PC-3 (cell line): ENCODE data around the gene PODN. TPM values are rescaled to one million over a fixed set of nuclear protein-coding genes. Genes with fewer than 3 reads are reported as not detected.

Source experiments
- ATAC-seq: fragments of 200-7000 bp; cut with Tn5 transposase; 2 replicates; pipeline ENCODE4 v1.9.1; 2020; ENCODE audit warnings: mild to moderate bottlenecking, moderate library complexity
- BruUV-seq: library from RNA; stranded (reverse); fragments of 400-500 nt; replicated peaks from 2 replicates; lab custom pipeline; 2021; lab: Mats Ljungman, UMichigan
- CTCF ChIA-PET: fragments of 300-600 bp; sonication (Branson Sonifier 250); formaldehyde crosslinking; loops from one replicate; lab custom pipeline; 2022; ENCODE audit warnings: antibody characterized with exemption; lab: Charles Lee
- POLR2A ChIA-PET: fragments of 300-600 bp; sonication (Branson Sonifier 250); formaldehyde crosslinking; loops from one replicate; lab custom pipeline; 2022; ENCODE audit warnings: antibody characterized with exemption; ENCODE audit not compliant: unreplicated experiment; lab: Charles Lee
- DNase-seq: peaks from one replicate; pipeline ENCODE4 v3.0.0-alpha.2; 2015
- H2AFZ ChIP-seq: fragments of 300-600 bp; sonication (generic); 2 replicates; pipeline ENCODE4 v1.6.0; 2016; ENCODE audit warnings: antibody characterized with exemption, low read length
- H3F3A ChIP-seq: fragments of 300-600 bp; sonication (generic); one replicate; pipeline ENCODE4 v1.6.0; 2017; ENCODE audit warnings: antibody characterized with exemption, low read length, control low read depth, mild to moderate bottlenecking; ENCODE audit not compliant: unreplicated experiment
- H3K27ac ChIP-seq: fragments of 300-600 bp; sonication (generic); 2 replicates; pipeline ENCODE4 v1.5.1; 2016; ENCODE audit warnings: mild to moderate bottlenecking, low read length
- H3K27me3 ChIP-seq: fragments of 300-600 bp; sonication (generic); 2 replicates; pipeline ENCODE4 v1.6.1; 2016; ENCODE audit warnings: low read length, mixed read lengths
- H3K36me3 ChIP-seq: fragments of 300-600 bp; sonication (generic); 2 replicates; pipeline ENCODE4 v1.6.1; 2016; ENCODE audit warnings: low read depth, mixed run types, low read length, mixed read lengths
- H3K4me1 ChIP-seq: fragments of 300-600 bp; sonication (generic); 2 replicates; pipeline ENCODE4 v1.5.1; 2016; ENCODE audit warnings: low read length; ENCODE audit not compliant: insufficient read depth
- H3K4me2 ChIP-seq: fragments of 300-600 bp; sonication (generic); 2 replicates; pipeline ENCODE4 v1.6.0; 2016; ENCODE audit warnings: low read length
- H3K4me3 ChIP-seq: fragments of 300-600 bp; sonication (generic); 2 replicates; pipeline ENCODE4 v1.5.1; 2016; ENCODE audit warnings: mild to moderate bottlenecking, low read length, mixed read lengths
- H3K79me2 ChIP-seq: fragments of 300-600 bp; sonication (generic); 2 replicates; pipeline ENCODE4 v1.6.1; 2017; ENCODE audit warnings: low read length, mixed read lengths
- H3K9ac ChIP-seq: fragments of 300-600 bp; sonication (generic); 2 replicates; pipeline ENCODE4 v1.6.0; 2016; ENCODE audit warnings: mild to moderate bottlenecking, low read length
- H3K9me2 ChIP-seq: fragments of 300-600 bp; sonication (generic); replicated peaks from 2 replicates; pipeline ENCODE4 v1.6.1; 2016; ENCODE audit warnings: mixed run types, low read length, mixed read lengths
- H3K9me3 ChIP-seq: fragments of 300-600 bp; sonication (generic); 2 replicates; pipeline ENCODE4 v1.6.1; 2016; ENCODE audit warnings: low read length, mixed read lengths
- H4K20me1 ChIP-seq: fragments of 300-600 bp; sonication (generic); 2 replicates; pipeline ENCODE4 v1.6.1; 2016; ENCODE audit warnings: low read length, mixed read lengths
- CTCF ChIP-seq: fragments of 300-600 bp; sonication (generic); conservative IDR thresholded peaks from 2 replicates; pipeline ENCODE4 v1.5.1; 2017; ENCODE audit warnings: antibody characterized with exemption, low read depth, mild to moderate bottlenecking, low read length
- EZH2 ChIP-seq: fragments of 300-600 bp; sonication (generic); IDR thresholded peaks from one replicate; pipeline ENCODE4 v1.6.1; 2017; ENCODE audit warnings: antibody characterized with exemption, mild to moderate bottlenecking, low read length; ENCODE audit not compliant: unreplicated experiment
- EZH2phosphoT487 ChIP-seq: fragments of 300-600 bp; sonication (generic); IDR thresholded peaks from 2 replicates; pipeline ENCODE4 v1.6.1; 2018; ENCODE audit warnings: mild to moderate bottlenecking, antibody characterized with exemption, low read length, borderline replicate concordance
- intact Hi-C: fragments of 100-400 bp; cut with micrococcal nuclease; formaldehyde crosslinking; loops from 2 replicates; pipeline ENCODE4 v1.9.0; 2023
- total RNA-seq: library from RNA; depleted of rRNA; stranded (reverse); fragments of >200 nt; gene quantifications from 2 replicates; pipeline ENCODE4 v1.2.3, GENCODE V29; 2014

PODN gene
- total RNA-seq, 1 experiment from 2014 or later = not detected

GRCh38 chr1:53083636-53084588, 21.9 kb downstream of the PODN start:
- no peak overlapping the region for H2AFZ ChIP-seq
- no peaks in the 10 kb centered on the region for H3K36me3 ChIP-seq
- H3K9ac ChIP-seq = no peak overlapping the region; the same call in 1 of the 2 replicates
- ChIA-PET POLR2A (no interaction called here), CTCF (no interaction called here)
- no peak for TF ChIP-seq EZH2phosphoT487
- no peak for TF ChIP-seq EZH2
- TF ChIP-seq CTCF = no peak
- no peak overlapping the region for H3K4me3 ChIP-seq
- H3K27ac ChIP-seq = no peak overlapping the region
- no peaks in the 10 kb centered on the region for H3K9me2 ChIP-seq
- no peaks in the 10 kb centered on the region for H4K20me1 ChIP-seq
- intact Hi-C loops = no loop called here
- peak overlapping the region; percentile 33 for H3K4me2 ChIP-seq
- DNase-seq (no peak), ATAC-seq (no peak)
- peaks cover 17% of the 10 kb centered on the region for H3K4me1 ChIP-seq
- H3K27me3 ChIP-seq = no peaks in the 10 kb centered on the region
- no peaks in the 10 kb centered on the region for H3K79me2 ChIP-seq
- H3K9me3 ChIP-seq = no peaks in the 10 kb centered on the region
- no peaks in the 10 kb centered on the region for H3F3A ChIP-seq
- no TSS peak for BruUV-seq

GRCh38 chr1:53084589-53084971, 22.6 kb downstream of the PODN start:
- intact Hi-C loops = no loop called here
- no peaks in the 10 kb centered on the region for H3K36me3 ChIP-seq
- peak; percentile 44 for DNase-seq
- ChIA-PET POLR2A (no interaction called here), CTCF (no interaction called here)
- H3K9me3 ChIP-seq = no peaks in the 10 kb centered on the region
- H3K4me2 ChIP-seq = peak overlapping the region; percentile 33
- BruUV-seq = no TSS peak
- peak overlapping the region; percentile 50 for H3K27ac ChIP-seq
- no peak overlapping the region; the same call in 1 of the 2 replicates for H3K9ac ChIP-seq
- H2AFZ ChIP-seq = no peak overlapping the region
- ATAC-seq = peak; percentile 52
- no peaks in the 10 kb centered on the region for H3K27me3 ChIP-seq
- no peak overlapping the region for H3K4me3 ChIP-seq
- no peak for TF ChIP-seq CTCF
- no peak for TF ChIP-seq EZH2
- no peak for TF ChIP-seq EZH2phosphoT487
- H4K20me1 ChIP-seq = no peaks in the 10 kb centered on the region
- peaks cover 17% of the 10 kb centered on the region for H3K4me1 ChIP-seq
- H3F3A ChIP-seq = no peaks in the 10 kb centered on the region
- H3K9me2 ChIP-seq = no peaks in the 10 kb centered on the region
- H3K79me2 ChIP-seq = no peaks in the 10 kb centered on the region

GRCh38 chr1:53085405-53085804, 23.4 kb downstream of the PODN start:
- TF ChIP-seq CTCF = no peak
- TF ChIP-seq EZH2 = no peak
- TF ChIP-seq EZH2phosphoT487 = no peak
- DNase-seq (no peak), ATAC-seq (no peak)
- no TSS peak for BruUV-seq
- CTCF ChIA-PET = no interaction called here
- POLR2A ChIA-PET = interaction anchor here (0.6 kb wide), 1 partner anchor 89 kb away, joined by 7 read pairs; no protein-coding TSS in a partner anchor
- H3K4me2 ChIP-seq = no peak overlapping the region
- H3F3A ChIP-seq = no peaks in the 10 kb centered on the region
- intact Hi-C loops = no loop called here
- no peaks in the 10 kb centered on the region for H3K27me3 ChIP-seq
- no peaks in the 10 kb centered on the region for H4K20me1 ChIP-seq
- no peaks in the 10 kb centered on the region for H3K9me3 ChIP-seq
- peaks cover 17% of the 10 kb centered on the region for H3K4me1 ChIP-seq
- no peaks in the 10 kb centered on the region for H3K9me2 ChIP-seq
- no peaks in the 10 kb centered on the region for H3K79me2 ChIP-seq
- no peak overlapping the region for H2AFZ ChIP-seq
- H3K27ac ChIP-seq = 0 out of 2 replicates have a peak overlapping the region, but pooled peaks have one; percentile 50
- no peak overlapping the region for H3K4me3 ChIP-seq
- no peaks in the 10 kb centered on the region for H3K36me3 ChIP-seq
- H3K9ac ChIP-seq = no peak overlapping the region
